GM23248 (cell line): Measurements from ENCODE around the gene POLR1A.

Experiments used
- EZH2 ChIP-seq: fragments of 200-600 bp; sonication (generic); IDR thresholded peaks from 2 replicates; pipeline ENCODE4 v1.6.1; 2018; ENCODE audit warnings: antibody characterized with exemption, mild to moderate bottlenecking; ENCODE audit not compliant: insufficient read depth, poor library complexity, severe bottlenecking
- EZH2phosphoT487 ChIP-seq: fragments of 200-600 bp; sonication (generic); IDR thresholded peaks from 2 replicates; pipeline ENCODE4 v1.6.1; 2018; ENCODE audit warnings: antibody characterized with exemption, moderate library complexity, mild to moderate bottlenecking, low read depth; ENCODE audit not compliant: insufficient read depth

DNA sequence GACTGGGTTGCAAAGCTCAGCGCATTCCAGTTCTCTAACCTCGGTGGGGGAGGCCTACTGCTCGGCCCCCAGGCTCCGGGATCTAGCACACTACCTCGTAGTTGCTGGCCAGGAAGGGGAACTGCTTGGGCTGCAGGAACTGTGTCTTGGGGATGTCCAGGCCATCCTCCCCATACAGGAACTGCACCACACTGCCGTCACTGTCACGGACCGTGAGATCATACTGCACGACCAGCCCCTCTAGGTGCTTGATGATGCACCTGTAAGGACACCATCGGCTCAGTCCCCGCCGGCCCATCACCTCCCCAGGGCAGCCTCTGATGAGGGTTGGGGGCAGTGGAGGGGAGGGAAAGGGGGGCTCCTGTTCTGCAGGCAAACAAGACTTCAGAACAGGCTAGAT lies 61.6 kb downstream of the POLR1A start:
- TF ChIP-seq EZH2phosphoT487 (no peak), EZH2 (no peak)
